ENCODE data around the gene IGSF3.
A peak's percentile ranks its signal among the peaks of the same experiment; 100 is the strongest.

IGSF3 gene

GRCh38 chr1:116686175-116686574 is 18.6 kb upstream of the IGSF3 start:
- no peak for DNase-seq (ENCODE audit: low spot score)

- no peak for DNase-seq (ENCODE audit: low spot score)
These were observed 17.0 kb upstream of the IGSF3 start for GRCh38 chr1:116684575-116684974.

- no peak for DNase-seq (ENCODE audit: low spot score)
These were observed 15.2 kb upstream of the IGSF3 start for GRCh38 chr1:116682641-116683221.

- no peak for DNase-seq (ENCODE audit: low spot score)
These were observed 13.9 kb upstream of the IGSF3 start for GRCh38 chr1:116681343-116681899.

- no peak for DNase-seq (ENCODE audit: low spot score)
These were observed 13.2 kb upstream of the IGSF3 start for GRCh38 chr1:116680752-116681151.

- DNase-seq (ENCODE audit: low spot score): no peak
These were observed 12.5 kb upstream of the IGSF3 start for GRCh38 chr1:116679828-116680628.

- DNase-seq (ENCODE audit: low spot score): no peak
These were observed 11.7 kb upstream of the IGSF3 start for GRCh38 chr1:116679091-116679827.

- no peak for DNase-seq (ENCODE audit: low spot score)
These were observed 11.2 kb upstream of the IGSF3 start for GRCh38 chr1:116678732-116679090.

- DNase-seq (ENCODE audit: low spot score): no peak
These were observed 10.0 kb upstream of the IGSF3 start for GRCh38 chr1:116677474-116678062.

- DNase-seq (ENCODE audit: low spot score): no peak
These were observed 8.8 kb upstream of the IGSF3 start for GRCh38 chr1:116676291-116676690.

- no peak for DNase-seq (ENCODE audit: low spot score)
These were observed 7.2 kb upstream of the IGSF3 start for GRCh38 chr1:116674751-116675150.

- no peak for DNase-seq (ENCODE audit: low spot score)
These were observed 6.5 kb upstream of the IGSF3 start for GRCh38 chr1:116674011-116674531.

GRCh38 chr1:116671912-116672311 is 4.4 kb upstream of the IGSF3 start:
- no peak for DNase-seq (ENCODE audit: low spot score)

GRCh38 chr1:116671072-116671760 is 3.7 kb upstream of the IGSF3 start:
- no peak for DNase-seq (ENCODE audit: low spot score)

- DNase-seq (ENCODE audit: low spot score): no peak
These were observed 744 bp upstream of the IGSF3 start for GRCh38 chr1:116668277-116668676.

GRCh38 chr1:116667078-116667574 is 407 bp downstream of the IGSF3 start:
- peak; percentile 37 for DNase-seq (ENCODE audit: low spot score)

- DNase-seq (ENCODE audit: low spot score): no peak
These were observed 1.1 kb downstream of the IGSF3 start for GRCh38 chr1:116666187-116667077.

GRCh38 chr1:116664978-116665371 is 2.6 kb downstream of the IGSF3 start:
- no peak for DNase-seq (ENCODE audit: low spot score)

GRCh38 chr1:116664366-116664977 is 3.1 kb downstream of the IGSF3 start:
- no peak for DNase-seq (ENCODE audit: low spot score)

- DNase-seq (ENCODE audit: low spot score): no peak
These were observed 3.7 kb downstream of the IGSF3 start for GRCh38 chr1:116663821-116664220.
